B cell (primary cell): Measurements from ENCODE around the gene SRSF2. TPM values are rescaled to one million over a fixed set of nuclear protein-coding genes. Genes with fewer than 3 reads are reported as not detected.

Experiments used
- ATAC-seq: fragments of 200-7000 bp; cut with Tn5 transposase; one replicate; pipeline ENCODE4 v1.10.0; 2021; ENCODE audit warnings: low read depth, mild to moderate bottlenecking, moderate number of reproducible peaks, moderate library complexity
- CTCF ChIA-PET: fragments of 350-600 bp; sonication (Branson Sonifier 250); formaldehyde crosslinking; loops from one replicate; lab custom pipeline; 2021; ENCODE audit warnings: antibody characterized with exemption, inconsistent platforms; lab: Charles Lee
- POLR2A ChIA-PET: fragments of 350-600 bp; sonication (Branson Sonifier 250); formaldehyde crosslinking; loops from one replicate; lab custom pipeline; 2021; ENCODE audit warnings: antibody characterized with exemption; lab: Charles Lee
- DNase-seq: peaks from one replicate; pipeline ENCODE4 v3.0.0; 2013
- H2AFZ ChIP-seq: 2 replicates; pipeline ENCODE4 v1.6.1; 2012; ENCODE audit warnings: mild to moderate bottlenecking, low read depth, low read length; ENCODE audit not compliant: insufficient read depth, poor library complexity, severe bottlenecking
- H3K27ac ChIP-seq, 2 donors: 1 replicate in 1 of 2; 2 replicates in 1 of 2; pipeline ENCODE4 v1.5.1; 2012 to 2013; ENCODE audit warnings: low read length in 2 of 2, mild to moderate bottlenecking in 2 of 2, moderate library complexity in 1 of 2
- H3K27me3 ChIP-seq, 4 experiments: fragments of 200-600 bp in 1 of 4; sonication (generic) in 1 of 4; replicated peaks in 1 of 4; 1 replicate in 2 of 4; 2 replicates in 2 of 4; pipeline versions ENCODE4 v1.6.1 to v1.7.0; 2013 to 2016; ENCODE audit warnings: low read length in 3 of 4, mild to moderate bottlenecking in 2 of 4, mixed read lengths in 1 of 4, moderate library complexity in 1 of 4; ENCODE audit not compliant: insufficient read depth in 4 of 4, control insufficient read depth in 3 of 4; ENCODE audit errors: control extremely low read depth in 1 of 4
- H3K36me3 ChIP-seq, 2 experiments: replicated peaks in 1 of 2; 1 replicate in 1 of 2; 2 replicates in 1 of 2; pipeline versions ENCODE4 v1.6.1 to v1.7.1; 2013; ENCODE audit warnings: low read length in 1 of 2; ENCODE audit not compliant: insufficient read depth in 2 of 2, control insufficient read depth in 1 of 2; ENCODE audit errors: control extremely low read depth in 1 of 2, extremely low read depth in 1 of 2
- H3K4me1 ChIP-seq, 2 donors: fragments of 200-600 bp in 1 of 2; sonication (generic) in 1 of 2; 1 replicate in 1 of 2; 2 replicates in 1 of 2; pipeline versions ENCODE4 v1.5.1 to v1.6.1; 2013 to 2017; ENCODE audit warnings: low read length in 2 of 2; ENCODE audit not compliant: control insufficient read depth in 2 of 2, insufficient read depth in 2 of 2
- H3K4me2 ChIP-seq: replicated peaks from 2 replicates; pipeline ENCODE3; 2012; ENCODE audit warnings: mild to moderate bottlenecking, low read depth, low read length; ENCODE audit not compliant: poor library complexity, severe bottlenecking
- H3K4me3 ChIP-seq, 5 experiments: fragments of 200-600 bp in 1 of 5; sonication (generic) in 1 of 5; 1 replicate in 3 of 5; 2 replicates in 2 of 5; pipeline versions ENCODE4 v1.5.1 to v1.7.0; 2011 to 2016; ENCODE audit warnings: low read length in 4 of 5, mild to moderate bottlenecking in 4 of 5, low read depth in 2 of 5, control low read depth in 1 of 5, moderate library complexity in 1 of 5; ENCODE audit not compliant: insufficient read depth in 1 of 5; ENCODE audit errors: control extremely low read depth in 1 of 5, extremely low read depth in 1 of 5
- H3K79me2 ChIP-seq: fragments of 200-600 bp; sonication (generic); one replicate; pipeline ENCODE4 v1.6.0; 2016; ENCODE audit warnings: low read length; ENCODE audit not compliant: control insufficient read depth, insufficient read depth
- H3K9ac ChIP-seq: fragments of 200-600 bp; sonication (generic); 2 replicates; pipeline ENCODE4 v1.6.1; 2017; ENCODE audit warnings: mild to moderate bottlenecking, low read length, moderate library complexity
- H3K9me3 ChIP-seq, 3 donors: one replicate each; pipeline versions ENCODE4 v1.6.1 to v1.7.1; 2013; ENCODE audit warnings: low read length in 2 of 3; ENCODE audit not compliant: control insufficient read depth in 2 of 3, insufficient read depth in 1 of 3; ENCODE audit errors: control extremely low read depth in 1 of 3
- H4K20me1 ChIP-seq: 2 replicates; pipeline ENCODE4 v1.6.0; 2012; ENCODE audit warnings: mild to moderate bottlenecking, low read length; ENCODE audit not compliant: insufficient read depth, control insufficient read depth, poor library complexity, severe bottlenecking
- H3K27ac Mint-ChIP-seq: one replicate; pipeline ENCODE4 v1.8.0; 2021; ENCODE audit warnings: mixed read lengths
- H3K27me3 Mint-ChIP-seq: one replicate; pipeline ENCODE4 v1.8.0; 2021; ENCODE audit warnings: mixed read lengths
- H3K4me1 Mint-ChIP-seq: one replicate; pipeline ENCODE4 v1.8.0; 2021; ENCODE audit warnings: mixed read lengths
- H3K4me3 Mint-ChIP-seq: one replicate; pipeline ENCODE4 v1.8.0; 2021; ENCODE audit warnings: mixed read lengths
- H3K9me3 Mint-ChIP-seq: one replicate; pipeline ENCODE4 v1.8.0; 2022; ENCODE audit warnings: mixed read lengths; ENCODE audit not compliant: insufficient read depth
- EZH2 ChIP-seq: IDR thresholded peaks from 2 replicates; pipeline ENCODE4 v1.6.1; 2012; ENCODE audit warnings: borderline replicate concordance, low read depth, mild to moderate bottlenecking, moderate library complexity, low read length; ENCODE audit not compliant: insufficient read depth, poor library complexity, severe bottlenecking
- WGBS: methylation state at CpG from one replicate; pipeline ENCODE4 v1.1.5; 2013; ENCODE audit warnings: missing lambda C conversion rate; ENCODE audit not compliant: insufficient coverage; 5-methylcytosine and 5-hydroxymethylcytosine counted together
- intact Hi-C: fragments of 100-400 bp; cut with micrococcal nuclease; formaldehyde crosslinking; loops from one replicate; pipeline ENCODE4 v1.10.0; 2022
- polyA plus RNA-seq: library from polyadenylated mRNA; depleted of rRNA; stranded (reverse); fragments of >200 nt; gene quantifications from 2 replicates; pipeline ENCODE4 v1.2.3, GENCODE V29; 2012
- total RNA-seq, 2 donors: library from RNA; stranded (reverse); fragments of 120-200 nt in 1 of 2; gene quantifications; 1 replicate in 1 of 2; 2 replicates in 1 of 2; pipeline versions ENCODE4 v1.2.3 to v1.2.4, GENCODE V29; 2013 to 2022
- TF ChIP-seq, protein P1 (sequence below): fragments of 200-600 bp; IDR thresholded peaks from one replicate; pipeline ENCODE4 v1.8.0; 2022; ENCODE audit warnings: antibody characterized with exemption, mild to moderate bottlenecking

Gene SRSF2
- total and polyA plus RNA-seq, 2 donors (not counting 1 experiment from before 2014, with no cell fraction given): 362 to 764 TPM

DNA sequence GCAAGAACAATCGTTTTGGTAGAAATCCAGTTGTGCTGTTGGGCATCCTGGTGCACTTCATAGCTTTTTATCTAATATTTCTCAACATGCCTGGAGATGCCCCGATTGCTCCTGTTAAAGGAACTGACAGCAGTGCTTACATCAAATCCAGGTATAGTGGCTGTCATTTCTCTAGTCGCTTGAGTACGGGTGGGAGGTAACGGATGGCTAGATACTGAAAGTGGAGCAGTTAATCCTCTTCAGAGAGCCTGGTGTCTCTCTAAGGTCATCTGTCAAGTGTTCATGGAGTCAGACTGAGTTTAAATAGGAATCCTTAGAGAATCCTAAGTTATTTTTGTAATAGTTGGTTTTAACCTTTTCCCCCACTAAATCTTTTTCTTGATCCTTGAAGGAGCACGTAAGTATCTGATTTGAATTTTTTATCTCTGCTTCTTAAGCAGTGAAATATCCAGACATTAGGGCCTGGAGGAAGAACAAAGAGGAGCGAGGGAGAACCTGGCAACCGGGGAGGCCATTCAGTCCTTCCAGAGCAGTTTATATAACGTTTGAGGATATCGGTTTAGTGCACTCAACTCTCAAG lies 38.0 kb upstream of the SRSF2 start:
- Mint-ChIP-seq H3K27ac (no peak overlapping the region), H3K27me3 (no peaks in the 10 kb centered on the region), H3K4me3 (no peak overlapping the region), H3K4me1 (peaks cover 4% of the 10 kb centered on the region), H3K9me3 (no peaks in the 10 kb centered on the region)
- ATAC-seq (no peak), DNase-seq (no peak)
- no peaks in the 10 kb centered on the region for H4K20me1 ChIP-seq
- CTCF ChIA-PET: no interaction called here
- no peak overlapping the region for H3K27ac ChIP-seq
- no peaks in the 10 kb centered on the region for H3K4me1 ChIP-seq
- H3K27me3 ChIP-seq: no peaks in the 10 kb centered on the region
- H3K36me3 ChIP-seq: peaks cover 8 to 52% of the 10 kb centered on the region in 2 experiments
- H3K9me3 ChIP-seq: no peaks in the 10 kb centered on the region
- no peak for TF ChIP-seq EZH2
- TF ChIP-seq, protein P1, sequence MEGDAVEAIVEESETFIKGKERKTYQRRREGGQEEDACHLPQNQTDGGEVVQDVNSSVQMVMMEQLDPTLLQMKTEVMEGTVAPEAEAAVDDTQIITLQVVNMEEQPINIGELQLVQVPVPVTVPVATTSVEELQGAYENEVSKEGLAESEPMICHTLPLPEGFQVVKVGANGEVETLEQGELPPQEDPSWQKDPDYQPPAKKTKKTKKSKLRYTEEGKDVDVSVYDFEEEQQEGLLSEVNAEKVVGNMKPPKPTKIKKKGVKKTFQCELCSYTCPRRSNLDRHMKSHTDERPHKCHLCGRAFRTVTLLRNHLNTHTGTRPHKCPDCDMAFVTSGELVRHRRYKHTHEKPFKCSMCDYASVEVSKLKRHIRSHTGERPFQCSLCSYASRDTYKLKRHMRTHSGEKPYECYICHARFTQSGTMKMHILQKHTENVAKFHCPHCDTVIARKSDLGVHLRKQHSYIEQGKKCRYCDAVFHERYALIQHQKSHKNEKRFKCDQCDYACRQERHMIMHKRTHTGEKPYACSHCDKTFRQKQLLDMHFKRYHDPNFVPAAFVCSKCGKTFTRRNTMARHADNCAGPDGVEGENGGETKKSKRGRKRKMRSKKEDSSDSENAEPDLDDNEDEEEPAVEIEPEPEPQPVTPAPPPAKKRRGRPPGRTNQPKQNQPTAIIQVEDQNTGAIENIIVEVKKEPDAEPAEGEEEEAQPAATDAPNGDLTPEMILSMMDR: no peak
- H3K79me2 ChIP-seq: no peaks in the 10 kb centered on the region
- intact Hi-C loops: no loop called here
- H2AFZ ChIP-seq: no peak overlapping the region
- POLR2A ChIA-PET: no interaction called here
- 95% methylated on average over 7 of the region's 10 CpGs for WGBS
- H3K4me3 ChIP-seq: no peak overlapping the region
- H3K4me2 ChIP-seq: no peak overlapping the region
- no peak overlapping the region for H3K9ac ChIP-seq

DNA sequence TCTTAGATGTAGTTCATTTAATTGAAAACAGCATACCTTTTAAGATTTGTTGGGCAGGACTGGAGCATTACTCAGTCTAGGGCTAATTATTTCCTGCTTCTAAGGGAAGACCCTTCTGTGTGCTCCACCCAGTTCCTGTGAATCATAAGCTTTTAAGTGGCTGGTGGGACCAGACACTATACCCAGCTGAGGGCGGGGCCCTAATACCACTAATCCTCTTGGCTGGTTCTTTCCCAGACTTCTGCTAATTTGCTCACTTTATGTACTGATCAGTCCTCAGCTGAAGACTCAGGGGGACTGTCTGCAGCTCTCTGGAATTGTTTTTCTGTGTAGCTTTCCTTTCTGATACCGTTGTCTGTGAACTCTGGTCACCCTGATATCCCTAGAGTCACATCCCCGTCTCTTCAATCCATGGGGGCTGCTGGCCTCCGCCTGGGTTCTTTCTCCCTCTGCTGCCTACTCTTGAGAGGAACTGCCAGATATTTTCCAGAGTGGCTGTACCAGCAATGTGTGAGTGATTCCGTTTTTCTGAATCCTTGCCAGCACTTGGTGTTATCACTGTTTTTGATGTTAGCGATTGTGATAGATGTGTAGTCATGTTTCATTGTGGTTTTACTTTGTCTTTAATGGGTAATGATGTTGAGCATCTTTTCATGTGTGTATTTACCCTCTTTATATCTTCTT lies 35.9 kb upstream of the SRSF2 start:
- no peaks in the 10 kb centered on the region for H3K9me3 Mint-ChIP-seq
- Histone ChIP-seq H3K36me3 (peaks cover 4 to 57% of the 10 kb centered on the region in 2 experiments), H3K27me3 (no peaks in the 10 kb centered on the region), H2AFZ (no peak overlapping the region), H3K27ac (no peak overlapping the region), H3K4me3 (no peak overlapping the region), H3K4me1 (no peaks in the 10 kb centered on the region), H4K20me1 (no peaks in the 10 kb centered on the region), H3K79me2 (no peaks in the 10 kb centered on the region), H3K4me2 (no peak overlapping the region), H3K9me3 (peaks cover 0 to 3% (median 2%) of the 10 kb centered on the region in 3 donors), H3K9ac (no peak overlapping the region)
- intact Hi-C loops: no loop called here
- H3K27ac Mint-ChIP-seq: no peak overlapping the region
- WGBS: 100% methylated on average over 6 of the region's 6 CpGs
- TF ChIP-seq, protein P1: no peak
- no peak for TF ChIP-seq EZH2
- ChIA-PET POLR2A (no interaction called here), CTCF (interaction anchor here (1.1 kb wide), 1 partner anchor 26 kb away, joined by 3 read pairs; no protein-coding TSS in a partner anchor)
- H3K27me3 Mint-ChIP-seq: no peaks in the 10 kb centered on the region
- H3K4me1 Mint-ChIP-seq: peaks cover 4% of the 10 kb centered on the region
- ATAC-seq (no peak), DNase-seq (no peak)
- H3K4me3 Mint-ChIP-seq: no peak overlapping the region
